ENCODE results near the gene CPA1.

CPA1 gene

DNA sequence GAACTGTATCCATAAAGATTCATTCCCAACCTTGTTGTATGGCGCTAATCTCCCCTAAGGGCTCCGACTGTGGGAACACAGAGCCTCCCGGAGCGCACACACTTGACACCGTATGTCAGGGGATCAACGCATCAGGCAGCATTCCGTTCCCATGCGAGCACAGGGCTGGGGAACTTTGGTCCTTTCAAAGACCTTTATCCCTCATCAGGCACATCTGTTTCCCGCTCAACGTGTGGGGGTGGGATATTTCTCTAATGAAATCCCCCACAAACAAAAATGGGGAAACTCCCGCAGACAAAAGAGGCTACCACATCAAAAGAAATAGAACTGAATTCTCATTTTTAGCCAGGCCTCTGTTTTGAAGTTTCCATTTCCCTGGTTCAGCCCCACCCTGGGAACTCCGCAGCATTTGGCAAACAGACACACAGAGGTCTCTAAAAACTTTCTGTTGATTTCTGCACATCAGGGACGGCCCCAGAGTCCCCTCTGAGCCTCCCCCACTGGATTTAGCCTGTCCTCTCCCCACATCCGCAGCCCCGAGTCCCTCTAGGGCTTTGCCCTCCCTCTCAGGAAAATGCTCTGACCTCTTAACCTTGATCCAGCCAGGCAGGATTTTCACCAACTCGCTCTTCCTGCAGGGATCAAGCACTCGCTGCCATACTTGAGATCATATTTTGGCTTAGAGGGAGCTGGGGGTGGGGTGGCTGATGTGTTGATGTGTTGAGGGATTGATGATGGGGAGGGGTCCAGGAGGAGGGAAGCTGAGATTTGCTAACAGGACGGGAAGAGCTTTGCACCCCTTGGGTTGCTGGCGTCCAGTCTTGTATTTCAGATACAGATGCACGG, 29.1 kb upstream of the CPA1 start:
- TF ChIP-seq NFIC (IDR thresholded peaks at IDR 0.05) (no peak), ZBTB7A (IDR thresholded peaks at IDR 0.05; ENCODE audit: low read depth) (no peak)
- TF ChIP-seq, protein P1, sequence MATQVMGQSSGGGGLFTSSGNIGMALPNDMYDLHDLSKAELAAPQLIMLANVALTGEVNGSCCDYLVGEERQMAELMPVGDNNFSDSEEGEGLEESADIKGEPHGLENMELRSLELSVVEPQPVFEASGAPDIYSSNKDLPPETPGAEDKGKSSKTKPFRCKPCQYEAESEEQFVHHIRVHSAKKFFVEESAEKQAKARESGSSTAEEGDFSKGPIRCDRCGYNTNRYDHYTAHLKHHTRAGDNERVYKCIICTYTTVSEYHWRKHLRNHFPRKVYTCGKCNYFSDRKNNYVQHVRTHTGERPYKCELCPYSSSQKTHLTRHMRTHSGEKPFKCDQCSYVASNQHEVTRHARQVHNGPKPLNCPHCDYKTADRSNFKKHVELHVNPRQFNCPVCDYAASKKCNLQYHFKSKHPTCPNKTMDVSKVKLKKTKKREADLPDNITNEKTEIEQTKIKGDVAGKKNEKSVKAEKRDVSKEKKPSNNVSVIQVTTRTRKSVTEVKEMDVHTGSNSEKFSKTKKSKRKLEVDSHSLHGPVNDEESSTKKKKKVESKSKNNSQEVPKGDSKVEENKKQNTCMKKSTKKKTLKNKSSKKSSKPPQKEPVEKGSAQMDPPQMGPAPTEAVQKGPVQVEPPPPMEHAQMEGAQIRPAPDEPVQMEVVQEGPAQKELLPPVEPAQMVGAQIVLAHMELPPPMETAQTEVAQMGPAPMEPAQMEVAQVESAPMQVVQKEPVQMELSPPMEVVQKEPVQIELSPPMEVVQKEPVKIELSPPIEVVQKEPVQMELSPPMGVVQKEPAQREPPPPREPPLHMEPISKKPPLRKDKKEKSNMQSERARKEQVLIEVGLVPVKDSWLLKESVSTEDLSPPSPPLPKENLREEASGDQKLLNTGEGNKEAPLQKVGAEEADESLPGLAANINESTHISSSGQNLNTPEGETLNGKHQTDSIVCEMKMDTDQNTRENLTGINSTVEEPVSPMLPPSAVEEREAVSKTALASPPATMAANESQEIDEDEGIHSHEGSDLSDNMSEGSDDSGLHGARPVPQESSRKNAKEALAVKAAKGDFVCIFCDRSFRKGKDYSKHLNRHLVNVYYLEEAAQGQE (IDR thresholded peaks at IDR 0.05; ENCODE audit: low read depth) = no peak

GRCh38 chr7:130351791-130352090, 28.6 kb upstream of the CPA1 start:
- TF ChIP-seq CEBPB (IDR thresholded peaks at IDR 0.05) = no peak
- TF ChIP-seq, protein P1 (IDR thresholded peaks at IDR 0.05; ENCODE audit: low read depth) = no peak
- TF ChIP-seq RAD21 (IDR thresholded peaks at IDR 0.05; ENCODE audit: low read depth) = no peak
- no peak for TF ChIP-seq ZBTB7A (IDR thresholded peaks at IDR 0.05; ENCODE audit: low read depth)
- TF ChIP-seq YY1 (IDR thresholded peaks at IDR 0.05; ENCODE audit: low read depth) = no peak
- no peak for TF ChIP-seq NFIC (IDR thresholded peaks at IDR 0.05)
- TF ChIP-seq, protein P2, sequence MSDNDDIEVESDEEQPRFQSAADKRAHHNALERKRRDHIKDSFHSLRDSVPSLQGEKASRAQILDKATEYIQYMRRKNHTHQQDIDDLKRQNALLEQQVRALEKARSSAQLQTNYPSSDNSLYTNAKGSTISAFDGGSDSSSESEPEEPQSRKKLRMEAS (IDR thresholded peaks at IDR 0.05) = no peak

GRCh38 chr7:130352194-130353074, 27.9 kb upstream of the CPA1 start:
- TF ChIP-seq NFIC (IDR thresholded peaks at IDR 0.05) (no peak), CEBPB (IDR thresholded peaks at IDR 0.05) (peak; percentile 87)

DNA sequence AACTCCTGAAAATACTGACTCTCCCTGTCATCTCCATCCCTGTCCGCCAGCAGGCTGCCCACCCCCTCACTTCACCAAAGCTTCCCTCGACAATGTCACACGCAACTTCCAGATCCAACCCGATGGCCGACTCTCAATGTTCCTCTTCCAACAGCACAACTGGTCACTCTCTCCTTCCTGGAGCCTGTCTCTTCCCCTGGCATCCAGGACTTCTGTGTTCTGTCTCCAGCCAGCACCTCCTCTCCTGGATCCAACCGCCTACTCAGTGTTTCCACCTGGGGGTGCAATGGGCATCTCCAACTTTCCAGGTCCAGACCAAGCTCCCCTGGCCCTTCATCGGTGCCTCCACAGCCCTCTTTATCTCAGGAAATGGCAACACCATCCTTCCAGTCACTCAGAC, 27.1 kb upstream of the CPA1 start:
- TF ChIP-seq RAD21 (IDR thresholded peaks at IDR 0.05; ENCODE audit: low read depth) = 0 out of 2 replicates have a peak, but pooled peaks have one; percentile 6
- TF ChIP-seq EGR1 (IDR thresholded peaks at IDR 0.05) = no peak

GRCh38 chr7:130356121-130356875, 24.0 kb upstream of the CPA1 start:
- 0 out of 2 replicates have a peak, but pooled peaks have one; percentile 60 for TF ChIP-seq EP300 (IDR thresholded peaks at IDR 0.05; ENCODE audit: borderline replicate concordance)
- TF ChIP-seq TEAD4 (IDR thresholded peaks at IDR 0.05) = peak; percentile 90
- no peak for TF ChIP-seq TAF1 (IDR thresholded peaks at IDR 0.05; ENCODE audit: low read depth)
- no peak for TF ChIP-seq ZBTB7A (IDR thresholded peaks at IDR 0.05; ENCODE audit: low read depth)
- TF ChIP-seq RAD21 (IDR thresholded peaks at IDR 0.05; ENCODE audit: low read depth) = peak; percentile 10; the same call in 1 of the 2 replicates
- peak; percentile 17; the same call in 1 of the 2 replicates for TF ChIP-seq NFIC (IDR thresholded peaks at IDR 0.05)
- TF ChIP-seq TCF12 (IDR thresholded peaks at IDR 0.05; ENCODE audit: low read depth) = peak; percentile 78; the same call in 1 of the 2 replicates

- TF ChIP-seq FOXM1 (IDR thresholded peaks at IDR 0.05; ENCODE audit: borderline replicate concordance, low read depth) = no peak
- peak; percentile 65 for TF ChIP-seq TCF12 (IDR thresholded peaks at IDR 0.05; ENCODE audit: low read depth)
- TF ChIP-seq RAD21 (IDR thresholded peaks at IDR 0.05; ENCODE audit: low read depth) = no peak
- TF ChIP-seq, protein P2 (IDR thresholded peaks at IDR 0.05) = 0 out of 2 replicates have a peak, but pooled peaks have one; percentile 27
- TF ChIP-seq EP300 (IDR thresholded peaks at IDR 0.05; ENCODE audit: borderline replicate concordance) = peak; percentile 34; the same call in 1 of the 2 replicates
- TF ChIP-seq YY1 (IDR thresholded peaks at IDR 0.05; ENCODE audit: low read depth) = no peak
- no peak for TF ChIP-seq USF1 (IDR thresholded peaks at IDR 0.05)
- TF ChIP-seq TAF1 (IDR thresholded peaks at IDR 0.05; ENCODE audit: low read depth) = no peak
- no peak for TF ChIP-seq CREB1 (IDR thresholded peaks at IDR 0.05; ENCODE audit: low read depth)
- TF ChIP-seq ZBTB7A (IDR thresholded peaks at IDR 0.05; ENCODE audit: low read depth) = no peak
- peak; percentile 62 for TF ChIP-seq NFIC (IDR thresholded peaks at IDR 0.05)
- TF ChIP-seq EGR1 (IDR thresholded peaks at IDR 0.05) = no peak
- peak; percentile 89 for TF ChIP-seq CEBPB (IDR thresholded peaks at IDR 0.05)
- TF ChIP-seq, protein P1 (IDR thresholded peaks at IDR 0.05; ENCODE audit: low read depth) = no peak
- TF ChIP-seq TEAD4 (IDR thresholded peaks at IDR 0.05) = no peak
Observed at GRCh38 chr7:130356876-130357611, 23.2 kb upstream of the CPA1 start.
